Brain microvascular endothelial cell (primary cell): Measurements from ENCODE around the gene BLID.

Experiments used
- DNase-seq: peaks from one replicate; pipeline ENCODE4 v3.0.0-alpha.2; 2020
- H3K27ac ChIP-seq: fragments of 250-450 bp; sonication (Bioruptor Pico); 2 replicates; pipeline ENCODE4 v1.5.1; 2020; ENCODE audit warnings: mild to moderate bottlenecking, moderate library complexity
- H3K27me3 ChIP-seq: fragments of 250-450 bp; sonication (Bioruptor Pico); replicated peaks from 2 replicates; pipeline ENCODE4 v1.5.1; 2020; ENCODE audit warnings: mild to moderate bottlenecking
- H3K36me3 ChIP-seq: fragments of 250-450 bp; sonication (Bioruptor Pico); replicated peaks from 2 replicates; pipeline ENCODE4 v1.5.1; 2020; ENCODE audit warnings: mild to moderate bottlenecking
- H3K4me3 ChIP-seq: 2 replicates; pipeline ENCODE4 v1.5.1; 2011; ENCODE audit warnings: low read depth, mild to moderate bottlenecking, control low read depth, low read length, moderate library complexity
- CTCF ChIP-seq: IDR thresholded peaks from 2 replicates; pipeline ENCODE4 v1.5.1; 2011; ENCODE audit warnings: low read depth, mild to moderate bottlenecking, moderate library complexity, low read length, control low read depth, inconsistent platforms; ENCODE audit errors: missing control alignments
- in situ Hi-C: cut with HindIII; loops from 2 replicates; pipeline ENCODE4 v1.10.0; 2017; ENCODE audit warnings: low sequenced_read_pairs, low pct_ligation_motif_present

The BLID gene

GRCh38 chr11:122102426-122102825 lies 13.6 kb downstream of the BLID start:
- no peaks in the 10 kb centered on the region for H3K27me3 ChIP-seq
- no peak for DNase-seq
- TF ChIP-seq CTCF = no peak
- peaks cover 54% of the 10 kb centered on the region for H3K36me3 ChIP-seq
- H3K4me3 ChIP-seq = peak overlapping the region; percentile 69
- H3K27ac ChIP-seq = peak overlapping the region; percentile 64
- in situ Hi-C loops = no loop called here

- Histone ChIP-seq H3K36me3 (peaks cover 48% of the 10 kb centered on the region), H3K27me3 (no peaks in the 10 kb centered on the region), H3K27ac (peak overlapping the region; percentile 64), H3K4me3 (peak overlapping the region; percentile 69)
- peak; percentile 74 for DNase-seq
- in situ Hi-C loops = no loop called here
- peak; percentile 69 for TF ChIP-seq CTCF
Measured at GRCh38 chr11:122101625-122102291, 14.3 kb downstream of the BLID start.

- H3K27ac ChIP-seq = peak overlapping the region; percentile 64
- peaks cover 40% of the 10 kb centered on the region for H3K36me3 ChIP-seq
- no peaks in the 10 kb centered on the region for H3K27me3 ChIP-seq
- TF ChIP-seq CTCF = no peak
- H3K4me3 ChIP-seq = peak overlapping the region; percentile 69
- in situ Hi-C loops = no loop called here
- no peak for DNase-seq
Measured at GRCh38 chr11:122100756-122101080, 15.3 kb downstream of the BLID start.

- H3K27ac ChIP-seq = peak overlapping the region; percentile 64
- H3K36me3 ChIP-seq = peaks cover 40% of the 10 kb centered on the region
- H3K27me3 ChIP-seq = no peaks in the 10 kb centered on the region
- in situ Hi-C loops = no loop called here
- no peak for TF ChIP-seq CTCF
- no peak for DNase-seq
- H3K4me3 ChIP-seq = peak overlapping the region; percentile 69
Measured at GRCh38 chr11:122100037-122100755, 15.8 kb downstream of the BLID start.

- Histone ChIP-seq H3K4me3 (peak overlapping the region; percentile 69), H3K27me3 (no peaks in the 10 kb centered on the region), H3K27ac (peak overlapping the region; percentile 64), H3K36me3 (peaks cover 39% of the 10 kb centered on the region)
- in situ Hi-C loops = no loop called here
- no peak for DNase-seq
- TF ChIP-seq CTCF = no peak
Measured at GRCh38 chr11:122099374-122100036, 16.5 kb downstream of the BLID start.
